PC-9 (cell line): ENCODE data around the gene RUNX1. TPM values are rescaled to one million over a fixed set of nuclear protein-coding genes. Genes with fewer than 3 reads are reported as not detected.

ENCODE experiments used
- BruUV-seq: library from RNA; stranded (reverse); fragments of 400-500 nt; replicated peaks from 2 replicates; lab custom pipeline; 2021; lab: Mats Ljungman, UMichigan
- CTCF ChIA-PET: fragments of 300-600 bp; sonication (Branson Sonifier 250); formaldehyde crosslinking; loops from one replicate; lab custom pipeline; 2022; ENCODE audit warnings: antibody characterized with exemption; lab: Charles Lee
- POLR2A ChIA-PET: fragments of 300-600 bp; sonication (Branson Sonifier 250); formaldehyde crosslinking; loops from one replicate; lab custom pipeline; 2022; ENCODE audit warnings: antibody characterized with exemption; ENCODE audit not compliant: unreplicated experiment; lab: Charles Lee
- DNase-seq, 2 experiments: peaks; one replicate each; pipeline versions ENCODE4 v3.0.0 to v3.0.0-alpha.2; 2015 to 2022; ENCODE audit warnings: mixed read lengths in 1 of 2
- H2AFZ ChIP-seq: fragments of 200-600 bp; sonication (generic); 2 replicates; pipeline ENCODE4 v1.8.1; 2017; ENCODE audit warnings: antibody characterized with exemption
- H3F3A ChIP-seq: fragments of 200-600 bp; sonication (generic); 2 replicates; pipeline ENCODE4 v1.8.1; 2017; ENCODE audit warnings: antibody characterized with exemption, mild to moderate bottlenecking, low read depth; ENCODE audit not compliant: insufficient read depth
- H3K27ac ChIP-seq: fragments of 200-600 bp; sonication (generic); 2 replicates; pipeline ENCODE4 v1.6.1; 2016; ENCODE audit warnings: mixed run types
- H3K27me3 ChIP-seq: fragments of 200-600 bp; sonication (generic); 2 replicates; pipeline ENCODE4 v1.6.1; 2016; ENCODE audit warnings: low read depth, mixed run types; ENCODE audit not compliant: insufficient read depth
- H3K36me3 ChIP-seq: fragments of 200-600 bp; sonication (generic); 2 replicates; pipeline ENCODE4 v1.6.1; 2016; ENCODE audit warnings: low read depth, mixed run types
- H3K4me1 ChIP-seq: fragments of 200-600 bp; sonication (generic); replicated peaks from 2 replicates; pipeline ENCODE4 v1.6.1; 2016; ENCODE audit warnings: mixed run types; ENCODE audit not compliant: insufficient read depth
- H3K4me2 ChIP-seq: fragments of 200-600 bp; sonication (generic); 2 replicates; pipeline ENCODE4 v1.6.1; 2017; ENCODE audit warnings: mixed run types
- H3K4me3 ChIP-seq: fragments of 200-600 bp; sonication (generic); 2 replicates; pipeline ENCODE4 v1.6.1; 2016; ENCODE audit warnings: mixed run types
- H3K79me2 ChIP-seq: fragments of 200-600 bp; sonication (generic); 2 replicates; pipeline ENCODE4 v1.6.1; 2017; ENCODE audit warnings: low read depth, mixed run types
- H3K9me2 ChIP-seq: fragments of 200-600 bp; sonication (generic); 2 replicates; pipeline ENCODE4 v1.8.1; 2017; ENCODE audit warnings: mild to moderate bottlenecking; ENCODE audit not compliant: insufficient read depth
- H3K9me3 ChIP-seq: fragments of 200-600 bp; sonication (generic); 2 replicates; pipeline ENCODE4 v1.8.1; 2016; ENCODE audit warnings: low read depth; ENCODE audit not compliant: insufficient read depth
- H4K20me1 ChIP-seq: fragments of 200-600 bp; sonication (generic); 2 replicates; pipeline ENCODE4 v1.8.1; 2017; ENCODE audit not compliant: insufficient read depth
- CTCF ChIP-seq: fragments of 200-600 bp; sonication (generic); conservative IDR thresholded peaks from 2 replicates; pipeline ENCODE4 v1.6.1; 2017; ENCODE audit warnings: mixed run types, antibody characterized with exemption, mild to moderate bottlenecking, moderate library complexity
- EZH2 ChIP-seq: fragments of 200-600 bp; sonication (generic); IDR thresholded peaks from 2 replicates; pipeline ENCODE4 v1.8.0; 2017; ENCODE audit warnings: antibody characterized with exemption, low read depth
- intact Hi-C: fragments of 100-400 bp; cut with micrococcal nuclease; formaldehyde crosslinking; loops from one replicate; pipeline ENCODE4 v1.10.0; 2022; ENCODE audit not compliant: unreplicated experiment
- total RNA-seq: library from RNA; stranded (reverse); gene quantifications from 2 replicates; pipeline ENCODE4 v1.2.3, GENCODE V29; 2021

Gene RUNX1
- total RNA-seq, 1 experiment from 2014 or later = 58.5 TPM

GRCh38 chr21:34844013-34844923, 204.8 kb downstream of the RUNX1 start:
- intact Hi-C loops = no loop called here
- no TSS peak for BruUV-seq
- no peak overlapping the region for H3K27ac ChIP-seq

GRCh38 chr21:34843562-34843961, 205.5 kb downstream of the RUNX1 start:
- Histone ChIP-seq H3K4me3 (no peak overlapping the region), H3F3A (peaks cover 62% of the 10 kb centered on the region), H2AFZ (no peak overlapping the region), H3K79me2 (peaks cover 65% of the 10 kb centered on the region), H3K27me3 (no peaks in the 10 kb centered on the region), H4K20me1 (peaks cover 8% of the 10 kb centered on the region), H3K4me1 (peaks cover 86% of the 10 kb centered on the region), H3K36me3 (peaks cover 23% of the 10 kb centered on the region), H3K9me3 (no peaks in the 10 kb centered on the region), H3K4me2 (no peak overlapping the region), H3K9me2 (no peaks in the 10 kb centered on the region), H3K27ac (no peak overlapping the region)
- BruUV-seq = no TSS peak
- ChIA-PET POLR2A (no interaction called here), CTCF (no interaction called here)
- TF ChIP-seq CTCF (no peak), EZH2 (no peak)
- DNase-seq = no peak
- intact Hi-C loops = no loop called here

More at GRCh38 chr21:34844013-34844923, 204.8 kb downstream of the RUNX1 start:
- H3K79me2 ChIP-seq = peaks cover 62% of the 10 kb centered on the region
- H3K27me3 ChIP-seq = no peaks in the 10 kb centered on the region
- ChIA-PET POLR2A (no interaction called here), CTCF (no interaction called here)
- H3K9me3 ChIP-seq = no peaks in the 10 kb centered on the region
- TF ChIP-seq EZH2 (no peak), CTCF (no peak)
- H3K4me1 ChIP-seq = peaks cover 83% of the 10 kb centered on the region
- no peak for DNase-seq
- peaks cover 60% of the 10 kb centered on the region for H3F3A ChIP-seq
- H3K4me2 ChIP-seq = 0 out of 2 replicates have a peak overlapping the region, but pooled peaks have one; percentile 65
- H2AFZ ChIP-seq = no peak overlapping the region
- H3K9me2 ChIP-seq = no peaks in the 10 kb centered on the region
- peaks cover 27% of the 10 kb centered on the region for H3K36me3 ChIP-seq
- H3K4me3 ChIP-seq = no peak overlapping the region
- peaks cover 8% of the 10 kb centered on the region for H4K20me1 ChIP-seq

GRCh38 chr21:34841154-34841553, 207.9 kb downstream of the RUNX1 start:
- H3K27ac ChIP-seq = no peak overlapping the region
- no peak for DNase-seq
- H3K9me3 ChIP-seq = no peaks in the 10 kb centered on the region
- peaks cover 21% of the 10 kb centered on the region for H3K36me3 ChIP-seq
- no peak overlapping the region for H3K4me2 ChIP-seq
- TF ChIP-seq CTCF (no peak), EZH2 (no peak)
- no TSS peak for BruUV-seq
- no peaks in the 10 kb centered on the region for H3K27me3 ChIP-seq
- intact Hi-C loops = no loop called here
- H3F3A ChIP-seq = peaks cover 61% of the 10 kb centered on the region
- peaks cover 82% of the 10 kb centered on the region for H3K79me2 ChIP-seq
- peaks cover 8% of the 10 kb centered on the region for H4K20me1 ChIP-seq
- no peaks in the 10 kb centered on the region for H3K9me2 ChIP-seq
- no peak overlapping the region for H3K4me3 ChIP-seq
- ChIA-PET POLR2A (no interaction called here), CTCF (no interaction called here)
- H3K4me1 ChIP-seq = peaks cover 85% of the 10 kb centered on the region
- H2AFZ ChIP-seq = no peak overlapping the region
